IMR-90 (cell line): ENCODE results near the gene LCN2. TPM values are rescaled to one million over a fixed set of nuclear protein-coding genes. Genes with fewer than 3 reads are reported as not detected.

ENCODE experiments used
- ATAC-seq: fragments of 200-7000 bp; cut with Tn5 transposase; 2 replicates; pipeline ENCODE4 v1.9.1; 2020; ENCODE audit warnings: low read depth, mild to moderate bottlenecking, moderate library complexity
- BruUV-seq: library from RNA; stranded (reverse); fragments of 400-500 nt; replicated peaks from 2 replicates; lab custom pipeline; 2021; lab: Mats Ljungman, UMichigan
- CTCF ChIA-PET: fragments of 300-600 bp; formaldehyde crosslinking; extraction: SDS; loops from one replicate; lab custom pipeline; 2021; ENCODE audit warnings: antibody characterized with exemption; lab: Yijun Ruan, JAX
- POLR2A ChIA-PET: fragments of 300-600 bp; sonication (Branson Sonifier 250); formaldehyde crosslinking; loops from one replicate; lab custom pipeline; 2022; ENCODE audit warnings: antibody characterized with exemption; ENCODE audit not compliant: unreplicated experiment; lab: Charles Lee
- DNase-seq: peaks from one replicate; pipeline ENCODE4 v3.0.0; 2013
- H2AFZ ChIP-seq: replicated peaks from 2 replicates; pipeline ENCODE3; 2013; ENCODE audit warnings: low read length, mild to moderate bottlenecking; ENCODE audit not compliant: poor library complexity
- H2AK5ac ChIP-seq: 2 replicates; pipeline ENCODE4 v1.6.1; 2013; ENCODE audit warnings: low read depth, low read length, inconsistent platforms
- H2AK9ac ChIP-seq: replicated peaks from 2 replicates; pipeline ENCODE3; 2013; ENCODE audit warnings: mild to moderate bottlenecking, low read depth, low read length, moderate library complexity; ENCODE audit not compliant: poor library complexity
- H2BK120ac ChIP-seq: 2 replicates; pipeline ENCODE4 v1.6.1; 2013; ENCODE audit warnings: low read depth, low read length, inconsistent platforms
- H2BK15ac ChIP-seq: 3 replicates; pipeline ENCODE4 v1.6.1; 2013; ENCODE audit warnings: low read depth, low read length, inconsistent platforms
- H2BK20ac ChIP-seq: 2 replicates; pipeline ENCODE4 v1.6.1; 2013; ENCODE audit warnings: low read depth, mild to moderate bottlenecking, inconsistent platforms, low read length, moderate library complexity
- H2BK5ac ChIP-seq: 2 replicates; pipeline ENCODE4 v1.6.1; 2013; ENCODE audit warnings: mild to moderate bottlenecking, low read depth, low read length, inconsistent platforms; ENCODE audit not compliant: poor library complexity, severe bottlenecking
- H3K14ac ChIP-seq: replicated peaks from 2 replicates; pipeline ENCODE4 v1.6.1; 2013; ENCODE audit warnings: low read depth, low read length, inconsistent platforms
- H3K18ac ChIP-seq: 2 replicates; pipeline ENCODE4 v1.6.1; 2013; ENCODE audit warnings: low read depth, low read length, control low read depth
- H3K23ac ChIP-seq: 2 replicates; pipeline ENCODE4 v1.6.1; 2013; ENCODE audit warnings: low read depth, low read length, inconsistent platforms
- H3K27ac ChIP-seq: 2 replicates; pipeline ENCODE4 v1.5.1; 2013; ENCODE audit warnings: mild to moderate bottlenecking, control low read depth, low read length; ENCODE audit not compliant: insufficient read depth
- H3K27me3 ChIP-seq: 2 replicates; pipeline ENCODE4 v1.6.1; 2013; ENCODE audit warnings: low read length; ENCODE audit not compliant: control insufficient read depth, insufficient read depth
- H3K36me3 ChIP-seq: 2 replicates; pipeline ENCODE4 v1.6.1; 2013; ENCODE audit warnings: low read length, mixed read lengths; ENCODE audit not compliant: control insufficient read depth, insufficient read depth
- H3K4ac ChIP-seq: 2 replicates; pipeline ENCODE4 v1.6.1; 2013; ENCODE audit warnings: low read depth, low read length, inconsistent platforms
- H3K4me1 ChIP-seq: 2 replicates; pipeline ENCODE4 v1.6.1; 2013; ENCODE audit warnings: low read length, mixed read lengths; ENCODE audit not compliant: control insufficient read depth, insufficient read depth
- H3K4me2 ChIP-seq: 2 replicates; pipeline ENCODE4 v1.6.1; 2013; ENCODE audit warnings: low read depth, mild to moderate bottlenecking, control low read depth, low read length, moderate library complexity
- H3K4me3 ChIP-seq: 2 replicates; pipeline ENCODE4 v1.5.1; 2013; ENCODE audit warnings: low read depth, mild to moderate bottlenecking, control low read depth, low read length, moderate library complexity; ENCODE audit not compliant: insufficient read depth
- H3K56ac ChIP-seq: 2 replicates; pipeline ENCODE4 v1.6.1; 2013; ENCODE audit warnings: low read length, inconsistent platforms; ENCODE audit not compliant: insufficient read depth; ENCODE audit errors: extremely low read depth
- H3K79me1 ChIP-seq, 2 experiments: 2 replicates each; pipeline ENCODE4 v1.6.1; 2013; ENCODE audit warnings: low read length in 2 of 2, inconsistent platforms in 1 of 2, low read depth in 1 of 2
- H3K9ac ChIP-seq: 2 replicates; pipeline ENCODE4 v1.6.1; 2013; ENCODE audit warnings: low read depth, low read length, control low read depth
- H3K9me1 ChIP-seq: 2 replicates; pipeline ENCODE4 v1.6.1; 2013; ENCODE audit warnings: low read length, inconsistent platforms; ENCODE audit not compliant: insufficient read depth
- H3K9me3 ChIP-seq: 2 replicates; pipeline ENCODE4 v1.6.1; 2013; ENCODE audit warnings: low read length; ENCODE audit not compliant: control insufficient read depth, insufficient read depth
- H4K20me1 ChIP-seq: 2 replicates; pipeline ENCODE4 v1.6.1; 2013; ENCODE audit warnings: low read length, inconsistent platforms; ENCODE audit not compliant: insufficient read depth
- H4K5ac ChIP-seq: 2 replicates; pipeline ENCODE4 v1.6.1; 2013; ENCODE audit warnings: mild to moderate bottlenecking, low read depth, low read length, control low read depth
- H4K8ac ChIP-seq, 2 experiments: 2 replicates each; pipeline ENCODE4 v1.6.1; 2013; ENCODE audit warnings: low read depth in 2 of 2, low read length in 2 of 2, control low read depth in 1 of 2, inconsistent platforms in 1 of 2
- H4K91ac ChIP-seq: 2 replicates; pipeline ENCODE4 v1.6.1; 2013; ENCODE audit warnings: low read depth, low read length, inconsistent platforms; ENCODE audit not compliant: insufficient read depth
- BHLHE40 ChIP-seq: fragments of 150-350 bp; IDR thresholded peaks from 2 replicates; pipeline ENCODE4 v1.6.1; 2016; ENCODE audit warnings: mild to moderate bottlenecking, low read depth, low read length
- CHD1 ChIP-seq: IDR thresholded peaks from 2 replicates; pipeline ENCODE4 v1.6.1; 2012; ENCODE audit warnings: low read depth, low read length, improper control_type of control experiment
- CTCF ChIP-seq: conservative IDR thresholded peaks from 2 replicates; pipeline ENCODE4 v1.5.1; 2012; ENCODE audit warnings: mild to moderate bottlenecking, low read depth, low read length, improper control_type of control experiment
- ELK1 ChIP-seq: fragments of 150-350 bp; IDR thresholded peaks from 2 replicates; pipeline ENCODE4 v1.6.1; 2016; ENCODE audit warnings: low read depth, mild to moderate bottlenecking, low read length, moderate library complexity, borderline replicate concordance
- FOS ChIP-seq: fragments of 150-350 bp; IDR thresholded peaks from 2 replicates; pipeline ENCODE4 v1.6.1; 2016; ENCODE audit warnings: low read depth, low read length
- MAFK ChIP-seq: IDR thresholded peaks from 2 replicates; pipeline ENCODE4 v1.6.1; 2012; ENCODE audit warnings: low read depth, low read length, improper control_type of control experiment
- MAZ ChIP-seq: IDR thresholded peaks from 2 replicates; pipeline ENCODE4 v1.6.1; 2012; ENCODE audit warnings: low read depth, mild to moderate bottlenecking, low read length, improper control_type of control experiment, moderate library complexity, borderline replicate concordance
- MXI1 ChIP-seq: IDR thresholded peaks from 2 replicates; pipeline ENCODE4 v1.6.1; 2012; ENCODE audit warnings: low read depth, mild to moderate bottlenecking, low read length, moderate library complexity, borderline replicate concordance
- NFE2L2 ChIP-seq: fragments of 150-350 bp; IDR thresholded peaks from 2 replicates; pipeline ENCODE4 v1.6.1; 2016; ENCODE audit warnings: low read depth, mild to moderate bottlenecking, low read length
- RAD21 ChIP-seq: IDR thresholded peaks from 2 replicates; pipeline ENCODE4 v1.6.1; 2012; ENCODE audit warnings: low read length, improper control_type of control experiment
- RCOR1 ChIP-seq: IDR thresholded peaks from 2 replicates; pipeline ENCODE4 v1.6.1; 2012; ENCODE audit warnings: mild to moderate bottlenecking, low read length, improper control_type of control experiment; ENCODE audit not compliant: insufficient replicate concordance
- RFX5 ChIP-seq: IDR thresholded peaks from 2 replicates; pipeline ENCODE4 v1.8.0; 2012; ENCODE audit warnings: low read depth, mild to moderate bottlenecking, low read length, moderate library complexity
- SMC3 ChIP-seq: fragments of 150-350 bp; IDR thresholded peaks from 2 replicates; pipeline ENCODE4 v1.6.1; 2016; ENCODE audit warnings: low read depth, mild to moderate bottlenecking, antibody characterized with exemption, low read length, moderate library complexity
- WGBS, 2 experiments: methylation state at CpG; one replicate each; pipeline versions ENCODE4 v1.1.5 to v1.1.7; 2013; ENCODE audit warnings: missing lambda C conversion rate in 2 of 2; ENCODE audit not compliant: insufficient read length in 1 of 2; ENCODE audit errors: extremely low coverage in 2 of 2; 5-methylcytosine and 5-hydroxymethylcytosine counted together
- dilution Hi-C: fragments of 300-500 bp; cut with HindIII; formaldehyde crosslinking; loops from one replicate; pipeline ENCODE4 v1.14.3; 2018; ENCODE audit warnings: low sequenced_read_pairs; ENCODE audit not compliant: unreplicated experiment
- in situ Hi-C: fragments of 300-500 bp; cut with MboI; formaldehyde crosslinking; loops from 3 replicates; pipeline ENCODE4 v1.14.3; 2019; ENCODE audit warnings: low sequenced_read_pairs, inconsistent platforms, mixed read lengths
- intact Hi-C: fragments of 100-400 bp; cut with micrococcal nuclease; formaldehyde crosslinking; loops from 2 replicates; pipeline ENCODE4 v1.10.0; 2022
- polyA plus RNA-seq, 3 experiments: library from polyadenylated mRNA; depleted of rRNA; stranded (reverse); fragments of >200 nt; gene quantifications; 2 replicates each; pipeline ENCODE4 v1.2.3, GENCODE V29; 2012; ENCODE audit warnings: low replicate concordance in 1 of 3
- total RNA-seq: library from RNA; depleted of rRNA; stranded (reverse); fragments of >200 nt; gene quantifications from 2 replicates; pipeline ENCODE4 v1.2.3, GENCODE V29; 2012

The LCN2 gene
- total and polyA plus RNA-seq, 2 of the 4 experiments (the other 2 are of a cell fraction): not detected

GRCh38 chr9:128144239-128145181, 4.7 kb upstream of the LCN2 start (continued):
- TF ChIP-seq NFE2L2 (no peak), MAZ (no peak)

- POLR2A ChIA-PET: no interaction called here
- WGBS, 2 experiments: 90% methylated on average over 2 of the region's 8 CpGs; no CpG with 5 or more reads in 1 of the 2 experiments
- in situ Hi-C loops: no loop called here
Measured at GRCh38 chr9:128145536-128145935, 3.7 kb upstream of the LCN2 start.

More at GRCh38 chr9:128145536-128145935, 3.7 kb upstream of the LCN2 start:
- H3K9ac ChIP-seq: no peak overlapping the region
- no peak overlapping the region for H2AFZ ChIP-seq
- no peaks in the 10 kb centered on the region for H3K79me1 ChIP-seq
- H3K9me1 ChIP-seq: 0 out of 2 replicates have a peak, but pooled peaks cover 2% of the 10 kb centered on the region
- dilution Hi-C loops (no loop called here), intact Hi-C loops (no loop called here)
- no peaks in the 10 kb centered on the region for H3K9me3 ChIP-seq
- no peak overlapping the region for H2BK15ac ChIP-seq
- no peak overlapping the region for H3K4me2 ChIP-seq
- H4K8ac ChIP-seq: no peak overlapping the region
- no peak overlapping the region for H2AK9ac ChIP-seq
- no peak overlapping the region for H3K14ac ChIP-seq
- TF ChIP-seq BHLHE40 (no peak), CTCF (no peak), FOS (no peak), ELK1 (no peak), MAZ (no peak), RCOR1 (no peak), MAFK (no peak), SMC3 (no peak), RFX5 (no peak), MXI1 (no peak), NFE2L2 (no peak), RAD21 (no peak), CHD1 (no peak)
- H3K23ac ChIP-seq: no peak overlapping the region
- no peak overlapping the region; the same call in 1 of the 2 replicates for H3K4ac ChIP-seq
- H3K56ac ChIP-seq: no peak overlapping the region
- H3K27ac ChIP-seq: no peak overlapping the region
- H4K5ac ChIP-seq: no peak overlapping the region
- H3K27me3 ChIP-seq: peaks cover 8% of the 10 kb centered on the region; the same call in 1 of the 2 replicates
- DNase-seq (no peak), ATAC-seq (no peak)
- CTCF ChIA-PET: no interaction called here
- no peaks in the 10 kb centered on the region for H3K36me3 ChIP-seq
- no peak overlapping the region for H3K4me3 ChIP-seq
- no peak overlapping the region for H2AK5ac ChIP-seq
- H4K20me1 ChIP-seq: no peaks in the 10 kb centered on the region; the same call in 1 of the 2 replicates
- H4K91ac ChIP-seq: no peak overlapping the region
- no peak overlapping the region for H2BK20ac ChIP-seq
- no TSS peak for BruUV-seq
- H3K18ac ChIP-seq: no peak overlapping the region
- no peak overlapping the region for H2BK120ac ChIP-seq
- no peaks in the 10 kb centered on the region for H3K4me1 ChIP-seq
- no peak overlapping the region for H2BK5ac ChIP-seq
